Endothelial cell of umbilical vein (primary cell): ENCODE data around the gene CNTD1. TPM values are rescaled to one million over a fixed set of nuclear protein-coding genes. Genes with fewer than 3 reads are reported as not detected.

ENCODE experiments used
- BruUV-seq: library from RNA; stranded (reverse); fragments of 400-500 nt; replicated peaks from 2 replicates; lab custom pipeline; 2021; lab: Mats Ljungman, UMichigan
- CTCF ChIA-PET: fragments of 300-600, 350-600 bp; sonication (Branson Sonifier 250); formaldehyde crosslinking; loops from one replicate; lab custom pipeline; 2021; ENCODE audit warnings: antibody characterized with exemption, inconsistent platforms; lab: Charles Lee
- POLR2A ChIA-PET: fragments of 300-600, 350-600 bp; sonication (Branson Sonifier 250); formaldehyde crosslinking; loops from one replicate; lab custom pipeline; 2021; ENCODE audit warnings: antibody characterized with exemption, inconsistent platforms; lab: Charles Lee
- DNase-seq: peaks from one replicate; pipeline ENCODE4 v3.0.0-alpha.2; 2011; ENCODE audit warnings: low read depth, low spot score
- FAIRE-seq: peaks from 2 replicates; lab custom pipeline; 2011; peaks lifted over from hg19 to GRCh38; lab: Jason Lieb, UNC
- H2AFZ ChIP-seq: 2 replicates; pipeline ENCODE4 v1.6.0; 2012; ENCODE audit warnings: low read depth, low read length, control low read depth, inconsistent platforms
- H3K27ac ChIP-seq: 2 replicates; pipeline ENCODE4 v1.5.1; 2011; ENCODE audit warnings: low read depth, mild to moderate bottlenecking, control low read depth, low read length, moderate library complexity; ENCODE audit not compliant: insufficient read depth
- H3K27me3 ChIP-seq, 2 experiments: 2 replicates each; pipeline versions ENCODE4 v1.6.0 to v1.6.1; 2011; ENCODE audit warnings: low read length in 2 of 2, mixed read lengths in 1 of 2; ENCODE audit not compliant: control insufficient read depth in 2 of 2, insufficient read depth in 2 of 2
- H3K36me3 ChIP-seq, 2 experiments: 2 replicates in 1 of 2; 3 replicates in 1 of 2; pipeline ENCODE4 v1.5.1; 2011; ENCODE audit warnings: low read length in 2 of 2, mild to moderate bottlenecking in 1 of 2, moderate library complexity in 1 of 2; ENCODE audit not compliant: control insufficient read depth in 2 of 2, insufficient read depth in 2 of 2; ENCODE audit errors: extremely low read depth in 1 of 2
- H3K4me1 ChIP-seq: 3 replicates; pipeline ENCODE4 v1.5.1; 2011; ENCODE audit warnings: mild to moderate bottlenecking, low read length; ENCODE audit not compliant: control insufficient read depth, insufficient read depth; ENCODE audit errors: extremely low read depth
- H3K4me2 ChIP-seq: 2 replicates; pipeline ENCODE4 v1.6.1; 2011; ENCODE audit warnings: low read length, control low read depth, mixed read lengths; ENCODE audit not compliant: insufficient read depth
- H3K4me3 ChIP-seq, 3 experiments: fragments of 200-600 bp in 1 of 3; sonication (generic), shearing (Covaris generic) in 1 of 3; replicated peaks in 1 of 3; 2 replicates each; pipeline ENCODE4 v1.5.1; 2011 to 2016; ENCODE audit warnings: control low read depth in 3 of 3, low read length in 3 of 3, mild to moderate bottlenecking in 2 of 3, inconsistent platforms in 1 of 3, low read depth in 1 of 3, moderate library complexity in 1 of 3; ENCODE audit not compliant: insufficient read depth in 1 of 3
- H3K79me2 ChIP-seq: 2 replicates; pipeline ENCODE4 v1.6.0; 2012; ENCODE audit warnings: low read length, inconsistent platforms; ENCODE audit not compliant: control insufficient read depth, insufficient read depth
- H3K9ac ChIP-seq: replicated peaks from 2 replicates; pipeline ENCODE3; 2011; ENCODE audit warnings: low read length, control low read depth; ENCODE audit not compliant: insufficient read depth; ENCODE audit errors: extremely low read depth
- H3K9me1 ChIP-seq: replicated peaks from 3 replicates; pipeline ENCODE4 v1.6.0; 2011; ENCODE audit warnings: mild to moderate bottlenecking, low read length; ENCODE audit not compliant: control insufficient read depth, insufficient read depth; ENCODE audit errors: extremely low read depth
- H3K9me3 ChIP-seq: replicated peaks from 2 replicates; pipeline ENCODE4 v1.5.1; 2012; ENCODE audit warnings: low read length, inconsistent platforms; ENCODE audit not compliant: control insufficient read depth, insufficient read depth
- H4K20me1 ChIP-seq: replicated peaks from 2 replicates; pipeline ENCODE3; 2011; ENCODE audit warnings: mild to moderate bottlenecking, low read length; ENCODE audit not compliant: control insufficient read depth, insufficient read depth; ENCODE audit errors: extremely low read depth
- EZH2 ChIP-seq: IDR thresholded peaks from 2 replicates; pipeline ENCODE4 v1.6.1; 2012; ENCODE audit warnings: borderline replicate concordance, low read depth, mild to moderate bottlenecking, moderate library complexity, low read length, inconsistent platforms; ENCODE audit not compliant: severe bottlenecking
- FOS ChIP-seq: IDR thresholded peaks from 2 replicates; pipeline ENCODE4 v1.6.1; 2011; ENCODE audit warnings: mild to moderate bottlenecking, low read length, moderate library complexity, borderline replicate concordance; ENCODE audit not compliant: insufficient read depth
- GATA2 ChIP-seq: IDR thresholded peaks from 2 replicates; pipeline ENCODE4 v1.7.0; 2011; ENCODE audit warnings: low read depth, mild to moderate bottlenecking, moderate library complexity, mixed read lengths, low read length; ENCODE audit not compliant: insufficient read length, insufficient read depth
- JUN ChIP-seq: IDR thresholded peaks from 2 replicates; pipeline ENCODE4 v1.6.1; 2011; ENCODE audit warnings: borderline replicate concordance, low read depth; ENCODE audit not compliant: insufficient read length, insufficient read depth
- MYC ChIP-seq: IDR thresholded peaks from one replicate; pipeline ENCODE4 v1.6.1; 2011; ENCODE audit warnings: mild to moderate bottlenecking, low read depth, low read length
- POLR2A ChIP-seq: IDR thresholded peaks from 2 replicates; pipeline ENCODE4 v1.6.1; 2012; ENCODE audit warnings: low read depth, mild to moderate bottlenecking, control low read depth, low read length
- POLR2AphosphoS5 ChIP-seq: IDR thresholded peaks from 2 replicates; pipeline ENCODE4 v1.6.1; 2012; ENCODE audit warnings: low read depth, mild to moderate bottlenecking, control low read depth, low read length, moderate library complexity; ENCODE audit not compliant: insufficient read depth
- dilution Hi-C: fragments of 300-500 bp; cut with MboI; formaldehyde crosslinking; loops from one replicate; pipeline ENCODE4 v1.15.0; 2019; ENCODE audit warnings: low sequenced_read_pairs; ENCODE audit not compliant: extremely low pct_ligation_motif_present
- intact Hi-C: fragments of 100-400 bp; cut with micrococcal nuclease; formaldehyde crosslinking; loops from one replicate; pipeline ENCODE4 v1.10.0; 2022
- polyA plus RNA-seq, 4 experiments: library from polyadenylated mRNA; depleted of rRNA in 3 of 4; stranded (reverse) in 3 of 4; unstranded in 1 of 4; fragments of >200 nt; gene quantifications; 2 replicates each; pipeline versions ENCODE4 v1.2.1 to v1.2.3, GENCODE V29; 2011 to 2012; ENCODE audit warnings: missing spikeins in 1 of 4
- total RNA-seq: library from RNA; stranded (reverse); gene quantifications from 2 replicates; pipeline ENCODE4 v1.2.3, GENCODE V29; 2021
- TF ChIP-seq, protein P1 (sequence below), 2 donors: IDR thresholded peaks; 1 replicate in 1 of 2; 2 replicates in 1 of 2; pipeline ENCODE4 v1.5.1; 2011; ENCODE audit warnings: low read length in 2 of 2, mild to moderate bottlenecking in 2 of 2, moderate library complexity in 2 of 2, control low read depth in 1 of 2, inconsistent platforms in 1 of 2, low read depth in 1 of 2; ENCODE audit not compliant: insufficient read depth in 1 of 2; ENCODE audit errors: extremely low read depth in 1 of 2
- TF ChIP-seq, protein P2 (sequence below): IDR thresholded peaks from 2 replicates; pipeline ENCODE4 v1.6.1; 2011; ENCODE audit not compliant: insufficient read depth, insufficient read length

Gene CNTD1
- total and polyA plus RNA-seq, 2 donors (not counting 3 experiments of a cell fraction or from before 2014, with no cell fraction given), result not detected

DNA sequence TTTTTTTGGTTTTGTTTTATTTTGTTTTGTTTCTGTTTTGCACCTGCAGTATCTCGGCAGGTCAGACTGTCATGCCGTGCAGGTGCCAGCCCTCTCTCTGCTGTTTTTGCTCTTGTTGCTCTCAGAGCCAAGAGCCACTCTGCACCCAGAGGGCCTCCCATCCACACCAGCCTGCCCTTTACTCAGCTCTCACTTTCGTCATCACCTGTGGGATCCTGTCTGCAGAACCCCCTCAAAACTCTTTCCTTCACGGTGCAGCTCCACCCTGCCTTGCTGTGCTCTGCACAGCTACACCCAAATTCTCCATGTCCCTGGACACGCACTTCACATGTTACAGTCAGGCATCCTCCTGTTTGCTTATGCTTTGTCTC lies 54.9 kb downstream of the CNTD1 start:
- no peaks in the 10 kb centered on the region for H3K4me1 ChIP-seq
- FAIRE-seq (no peak), DNase-seq (no peak)
- intact Hi-C loops (no loop called here), dilution Hi-C loops (no loop called here)
- no peaks in the 10 kb centered on the region for H3K9me3 ChIP-seq
- TF ChIP-seq, protein P1, sequence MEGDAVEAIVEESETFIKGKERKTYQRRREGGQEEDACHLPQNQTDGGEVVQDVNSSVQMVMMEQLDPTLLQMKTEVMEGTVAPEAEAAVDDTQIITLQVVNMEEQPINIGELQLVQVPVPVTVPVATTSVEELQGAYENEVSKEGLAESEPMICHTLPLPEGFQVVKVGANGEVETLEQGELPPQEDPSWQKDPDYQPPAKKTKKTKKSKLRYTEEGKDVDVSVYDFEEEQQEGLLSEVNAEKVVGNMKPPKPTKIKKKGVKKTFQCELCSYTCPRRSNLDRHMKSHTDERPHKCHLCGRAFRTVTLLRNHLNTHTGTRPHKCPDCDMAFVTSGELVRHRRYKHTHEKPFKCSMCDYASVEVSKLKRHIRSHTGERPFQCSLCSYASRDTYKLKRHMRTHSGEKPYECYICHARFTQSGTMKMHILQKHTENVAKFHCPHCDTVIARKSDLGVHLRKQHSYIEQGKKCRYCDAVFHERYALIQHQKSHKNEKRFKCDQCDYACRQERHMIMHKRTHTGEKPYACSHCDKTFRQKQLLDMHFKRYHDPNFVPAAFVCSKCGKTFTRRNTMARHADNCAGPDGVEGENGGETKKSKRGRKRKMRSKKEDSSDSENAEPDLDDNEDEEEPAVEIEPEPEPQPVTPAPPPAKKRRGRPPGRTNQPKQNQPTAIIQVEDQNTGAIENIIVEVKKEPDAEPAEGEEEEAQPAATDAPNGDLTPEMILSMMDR (IDR thresholded peaks at IDR 0.05; ENCODE audit: extremely low read depth in 1 of 2, insufficient read depth in 1 of 2, low read depth in 1 of 2, low read length in 2 of 2), result no peak
- no peak for TF ChIP-seq GATA2
- no peak for TF ChIP-seq JUN
- no peak for TF ChIP-seq FOS
- TF ChIP-seq EZH2, result no peak
- no peak for TF ChIP-seq POLR2AphosphoS5
- TF ChIP-seq MYC, result no peak
- no peak for TF ChIP-seq POLR2A
- TF ChIP-seq, protein P2, sequence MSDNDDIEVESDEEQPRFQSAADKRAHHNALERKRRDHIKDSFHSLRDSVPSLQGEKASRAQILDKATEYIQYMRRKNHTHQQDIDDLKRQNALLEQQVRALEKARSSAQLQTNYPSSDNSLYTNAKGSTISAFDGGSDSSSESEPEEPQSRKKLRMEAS, result no peak
- no peak overlapping the region for H3K9ac ChIP-seq
- H3K79me2 ChIP-seq, result no peaks in the 10 kb centered on the region
- no peaks in the 10 kb centered on the region for H4K20me1 ChIP-seq
- H3K4me2 ChIP-seq, result no peak overlapping the region
- CTCF ChIA-PET, result interaction anchor here (2.0 kb wide), 1 partner anchor 10 kb away, joined by 9 read pairs; the partner anchor contains the start of gene AOC2
- no peak overlapping the region for H3K4me3 ChIP-seq
- H3K27ac ChIP-seq, result no peak overlapping the region
- H2AFZ ChIP-seq, result no peak overlapping the region
- BruUV-seq, result no TSS peak
- no peaks in the 10 kb centered on the region for H3K36me3 ChIP-seq
- no peaks in the 10 kb centered on the region for H3K9me1 ChIP-seq
- POLR2A ChIA-PET, result no interaction called here
- peaks cover 0 to 3% of the 10 kb centered on the region in 2 experiments for H3K27me3 ChIP-seq
